Smooth muscle cell (in vitro differentiated cells): ENCODE measurements around the gene SOAT2. TPM values are rescaled to one million over a fixed set of nuclear protein-coding genes. Genes with fewer than 3 reads are reported as not detected.

Experiments used
- DNase-seq: peaks from one replicate; lab custom pipeline; 2025; ENCODE audit not compliant: unreplicated experiment; lab: John Stamatoyannopoulos, UW
- H2AFZ ChIP-seq: fragments of 200-600 bp; sonication (generic); 2 replicates; pipeline ENCODE4 v1.6.0; 2016; ENCODE audit warnings: antibody characterized with exemption, low read depth, mild to moderate bottlenecking
- H3F3A ChIP-seq: fragments of 200-600 bp; sonication (generic); 2 replicates; pipeline ENCODE4 v1.6.0; 2017; ENCODE audit warnings: antibody characterized with exemption, low read depth
- H3K27ac ChIP-seq: fragments of 200-600 bp; sonication (generic); 2 replicates; pipeline ENCODE4 v1.5.1; 2016; ENCODE audit warnings: low read depth, mild to moderate bottlenecking
- H3K27me3 ChIP-seq: fragments of 200-600 bp; sonication (generic); 2 replicates; pipeline ENCODE4 v1.6.1; 2016; ENCODE audit warnings: low read depth, mild to moderate bottlenecking
- H3K36me3 ChIP-seq: fragments of 200-600 bp; sonication (generic); 2 replicates; pipeline ENCODE4 v1.5.1; 2016; ENCODE audit warnings: low read depth
- H3K4me1 ChIP-seq: fragments of 200-600 bp; sonication (generic); 2 replicates; pipeline ENCODE4 v1.5.1; 2016; ENCODE audit warnings: low read depth
- H3K4me2 ChIP-seq: fragments of 200-600 bp; sonication (generic); 2 replicates; pipeline ENCODE4 v1.6.0; 2016; ENCODE audit warnings: mild to moderate bottlenecking
- H3K4me3 ChIP-seq: fragments of 200-600 bp; sonication (generic); 2 replicates; pipeline ENCODE4 v1.5.1; 2016; ENCODE audit warnings: mild to moderate bottlenecking
- H3K79me2 ChIP-seq: fragments of 200-600 bp; sonication (generic); 2 replicates; pipeline ENCODE4 v1.6.0; 2016; ENCODE audit warnings: low read depth, mild to moderate bottlenecking
- H3K9ac ChIP-seq: fragments of 200-600 bp; sonication (generic); 2 replicates; pipeline ENCODE4 v1.6.0; 2016; ENCODE audit warnings: low read depth
- H3K9me3 ChIP-seq: fragments of 200-600 bp; sonication (generic); replicated peaks from 2 replicates; pipeline ENCODE4 v1.5.1; 2016; ENCODE audit warnings: low read depth
- H4K20me1 ChIP-seq: fragments of 200-600 bp; sonication (generic); 2 replicates; pipeline ENCODE4 v1.6.0; 2016; ENCODE audit warnings: low read depth
- WGBS: methylation state at CpG from one replicate; pipeline ENCODE4 v1.1.7; 2016; ENCODE audit warnings: low lambda C conversion rate; 5-methylcytosine and 5-hydroxymethylcytosine counted together
- polyA plus RNA-seq: library from polyadenylated mRNA; unstranded; fragments of >200 nt; fragmentation: Nextera tagmentation; extraction: Ambion mirVana; gene quantifications from 2 replicates; pipeline ENCODE4 v1.2.1, GENCODE V29; 2016
- total RNA-seq: library from RNA; depleted of rRNA; stranded (reverse); fragments of >200 nt; gene quantifications from 2 replicates; pipeline ENCODE4 v1.2.3, GENCODE V29; 2014
- TF ChIP-seq, protein P1 (sequence below): fragments of 200-600 bp; sonication (generic); IDR thresholded peaks from 2 replicates; pipeline ENCODE4 v1.5.1; 2017; ENCODE audit warnings: borderline replicate concordance, mild to moderate bottlenecking, antibody characterized with exemption; ENCODE audit not compliant: insufficient read depth, poor library complexity, severe bottlenecking

Gene SOAT2
- total and polyA plus RNA-seq, 2 experiments from 2014 or later, result not detected

DNA sequence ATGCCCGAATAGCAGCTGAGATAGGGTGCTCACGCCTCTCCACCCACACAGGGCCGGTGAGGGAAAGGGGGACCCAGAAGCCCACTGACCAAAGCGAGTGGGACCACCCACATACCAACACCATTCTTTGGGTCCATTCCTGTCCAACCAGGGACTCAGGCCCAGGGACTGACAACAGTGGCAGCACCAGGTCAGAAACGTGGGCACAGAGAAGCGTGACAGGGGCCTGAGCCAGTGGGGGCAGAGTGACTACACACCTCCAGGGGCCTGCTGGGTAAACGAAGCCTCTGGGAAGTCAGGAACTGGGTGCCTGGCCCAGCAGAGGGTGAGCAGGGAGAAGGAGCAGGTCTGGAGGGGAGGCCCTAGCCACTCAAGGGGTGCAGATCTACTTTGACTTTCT is 37.8 kb upstream of the SOAT2 start:
- Histone ChIP-seq H3K4me2 (no peak overlapping the region), H3K9me3 (no peaks in the 10 kb centered on the region), H3K27me3 (no peaks in the 10 kb centered on the region), H4K20me1 (peaks cover 23% of the 10 kb centered on the region), H2AFZ (no peak overlapping the region), H3K4me1 (no peaks in the 10 kb centered on the region), H3F3A (no peaks in the 10 kb centered on the region), H3K4me3 (no peak overlapping the region), H3K27ac (no peak overlapping the region), H3K79me2 (no peaks in the 10 kb centered on the region), H3K9ac (no peak overlapping the region), H3K36me3 (no peaks in the 10 kb centered on the region)
- 88% methylated on average over 7 of the region's 7 CpGs for WGBS
- no peak for DNase-seq
- TF ChIP-seq, protein P1, sequence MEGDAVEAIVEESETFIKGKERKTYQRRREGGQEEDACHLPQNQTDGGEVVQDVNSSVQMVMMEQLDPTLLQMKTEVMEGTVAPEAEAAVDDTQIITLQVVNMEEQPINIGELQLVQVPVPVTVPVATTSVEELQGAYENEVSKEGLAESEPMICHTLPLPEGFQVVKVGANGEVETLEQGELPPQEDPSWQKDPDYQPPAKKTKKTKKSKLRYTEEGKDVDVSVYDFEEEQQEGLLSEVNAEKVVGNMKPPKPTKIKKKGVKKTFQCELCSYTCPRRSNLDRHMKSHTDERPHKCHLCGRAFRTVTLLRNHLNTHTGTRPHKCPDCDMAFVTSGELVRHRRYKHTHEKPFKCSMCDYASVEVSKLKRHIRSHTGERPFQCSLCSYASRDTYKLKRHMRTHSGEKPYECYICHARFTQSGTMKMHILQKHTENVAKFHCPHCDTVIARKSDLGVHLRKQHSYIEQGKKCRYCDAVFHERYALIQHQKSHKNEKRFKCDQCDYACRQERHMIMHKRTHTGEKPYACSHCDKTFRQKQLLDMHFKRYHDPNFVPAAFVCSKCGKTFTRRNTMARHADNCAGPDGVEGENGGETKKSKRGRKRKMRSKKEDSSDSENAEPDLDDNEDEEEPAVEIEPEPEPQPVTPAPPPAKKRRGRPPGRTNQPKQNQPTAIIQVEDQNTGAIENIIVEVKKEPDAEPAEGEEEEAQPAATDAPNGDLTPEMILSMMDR, result no peak

DNA sequence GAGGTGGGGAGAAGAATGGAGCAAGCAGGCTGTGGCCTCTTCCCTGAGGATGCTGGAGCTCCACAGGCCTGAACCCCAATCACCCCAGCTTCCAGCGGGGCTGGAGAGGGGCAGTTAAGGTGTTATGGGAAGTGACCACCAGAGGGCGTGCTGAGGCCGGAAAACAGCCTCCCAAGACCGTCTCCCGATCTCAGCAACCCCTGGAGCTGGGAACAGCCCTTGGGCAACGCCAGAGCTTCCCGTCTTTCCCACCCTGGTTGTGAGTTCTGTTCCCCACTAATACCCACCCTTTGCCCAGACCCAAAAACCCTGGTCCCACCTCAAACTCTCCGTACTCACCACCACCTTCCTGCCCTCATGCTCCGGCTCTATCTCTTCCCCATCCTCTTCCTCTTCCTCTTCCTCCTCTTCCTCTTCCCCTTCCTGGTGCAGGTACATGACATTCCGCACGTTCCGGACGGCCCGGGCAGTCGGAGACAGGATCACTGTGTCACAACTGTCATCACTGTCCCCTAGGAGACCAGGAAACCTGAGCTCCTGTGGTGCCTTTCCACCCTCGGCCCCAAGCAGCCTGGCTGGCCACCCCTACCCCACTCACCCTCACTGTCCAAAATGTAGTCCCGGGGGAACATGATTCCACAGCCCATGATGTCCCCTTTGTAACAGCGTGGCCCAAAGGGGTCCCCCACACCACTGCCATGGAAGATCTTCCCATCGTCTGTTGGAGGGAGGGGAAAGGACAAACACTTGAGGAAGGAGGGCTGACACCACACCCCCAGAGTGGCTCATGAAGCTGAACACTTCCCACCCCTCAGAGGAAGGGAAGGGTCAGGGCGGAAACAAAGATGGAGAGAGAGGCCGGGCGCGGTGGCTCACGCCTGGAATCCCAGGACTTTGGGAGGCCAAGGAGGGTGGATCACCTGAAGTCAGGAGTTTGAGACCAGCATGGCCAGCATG is 37.0 kb upstream of the SOAT2 start:
- no peaks in the 10 kb centered on the region for H3K27me3 ChIP-seq
- H3K36me3 ChIP-seq, result no peaks in the 10 kb centered on the region
- H3K4me2 ChIP-seq, result no peak overlapping the region
- DNase-seq, result peak; percentile 27
- no peaks in the 10 kb centered on the region for H3K79me2 ChIP-seq
- no peak overlapping the region for H2AFZ ChIP-seq
- H4K20me1 ChIP-seq, result peaks cover 30% of the 10 kb centered on the region
- H3K4me1 ChIP-seq, result no peaks in the 10 kb centered on the region
- no peak overlapping the region for H3K27ac ChIP-seq
- H3K4me3 ChIP-seq, result no peak overlapping the region
- WGBS, result 58% methylated on average over 24 of the region's 24 CpGs
- H3F3A ChIP-seq, result no peaks in the 10 kb centered on the region
- H3K9ac ChIP-seq, result no peak overlapping the region
- TF ChIP-seq, protein P1, result peak; percentile 85
- H3K9me3 ChIP-seq, result no peaks in the 10 kb centered on the region

DNA sequence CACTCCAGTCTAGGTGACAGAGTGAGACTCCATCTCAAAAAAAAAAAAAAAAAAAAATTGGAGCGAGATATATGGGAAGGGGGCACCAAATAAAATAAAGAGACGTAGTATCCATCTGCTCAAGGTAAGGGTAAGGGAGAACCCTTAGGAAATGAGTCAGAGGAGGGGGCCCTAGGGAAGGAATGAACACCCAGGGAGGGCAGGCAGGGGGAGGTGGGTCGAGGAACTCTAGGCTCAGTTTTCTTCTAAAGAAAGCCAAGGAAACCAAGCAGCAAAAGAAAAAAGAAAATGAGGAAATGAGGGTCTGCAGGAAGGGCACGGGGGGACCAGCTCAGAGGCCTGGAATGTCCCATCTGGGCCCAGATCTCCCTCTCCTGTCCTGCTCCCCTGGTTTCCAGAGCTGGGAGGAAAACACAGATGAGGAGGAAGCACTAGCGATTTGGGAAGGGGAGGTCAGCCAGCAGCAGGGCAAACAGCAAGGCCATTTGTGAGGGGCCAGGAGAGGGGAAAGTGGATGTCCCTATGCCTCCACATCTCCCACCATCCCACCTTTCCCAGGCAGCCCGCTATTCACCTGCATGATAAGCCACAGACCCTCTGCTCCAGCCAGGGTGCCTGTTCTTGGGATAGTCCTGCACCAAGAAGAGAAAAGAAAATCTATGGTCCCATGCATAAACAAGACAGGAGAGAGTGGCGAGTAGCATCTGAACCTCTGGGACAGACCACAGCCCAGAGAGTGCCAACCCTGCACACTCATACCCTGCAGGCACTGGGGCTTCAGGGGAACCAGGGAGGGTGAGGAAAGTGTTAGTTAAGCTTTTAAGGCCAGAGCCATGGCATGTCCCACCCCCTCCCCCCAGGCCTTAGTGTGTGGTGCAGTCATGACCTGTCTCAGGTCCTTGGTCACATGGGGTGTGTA is 36.0 kb upstream of the SOAT2 start:
- DNase-seq, result no peak
- Histone ChIP-seq H3K4me1 (no peaks in the 10 kb centered on the region), H3K36me3 (no peaks in the 10 kb centered on the region), H3K4me2 (no peak overlapping the region), H3K9ac (no peak overlapping the region), H3K79me2 (no peaks in the 10 kb centered on the region), H3F3A (no peaks in the 10 kb centered on the region), H3K4me3 (no peak overlapping the region), H3K27me3 (no peaks in the 10 kb centered on the region), H4K20me1 (peaks cover 40% of the 10 kb centered on the region), H2AFZ (no peak overlapping the region), H3K27ac (no peak overlapping the region), H3K9me3 (no peaks in the 10 kb centered on the region)
- 84% methylated on average over 7 of the region's 7 CpGs for WGBS
- TF ChIP-seq, protein P1, result no peak
